Activated naive CD8-positive, alpha-beta T cell treated with anti-CD3 and anti-CD28 coated beads, Interleukin-2, amount 50 U/mL, for 24 hours (primary cell): ENCODE results near the gene ANKH.
"Not testable (repeated sequence)": the region's sequence is repeated elsewhere in the genome, so short reads cannot be mapped to it uniquely, and the experiment has no call there.

Experiments
- ATAC-seq: fragments of 150-1000 bp; cut with Tn5 transposase; one replicate; pipeline ENCODE4 v1.10.0; 2021
- DNase-seq: peaks from one replicate; pipeline ENCODE4 v3.0.0; 2021
- H3K27ac Mint-ChIP-seq: one replicate; pipeline ENCODE4 v1.8.0; 2021; ENCODE audit warnings: mild to moderate bottlenecking, mixed read lengths
- H3K27me3 Mint-ChIP-seq: one replicate; pipeline ENCODE4 v1.8.0; 2021; ENCODE audit warnings: mixed read lengths
- H3K36me3 Mint-ChIP-seq: one replicate; pipeline ENCODE4 v1.8.0; 2021; ENCODE audit warnings: low read depth, mixed read lengths
- H3K4me1 Mint-ChIP-seq: one replicate; pipeline ENCODE4 v1.8.0; 2021; ENCODE audit warnings: mixed read lengths
- H3K4me3 Mint-ChIP-seq: one replicate; pipeline ENCODE4 v1.8.0; 2021; ENCODE audit warnings: mild to moderate bottlenecking, moderate library complexity, mixed read lengths
- H3K9me3 Mint-ChIP-seq: one replicate; pipeline ENCODE4 v1.8.0; 2021; ENCODE audit warnings: mixed read lengths

ANKH gene

DNA sequence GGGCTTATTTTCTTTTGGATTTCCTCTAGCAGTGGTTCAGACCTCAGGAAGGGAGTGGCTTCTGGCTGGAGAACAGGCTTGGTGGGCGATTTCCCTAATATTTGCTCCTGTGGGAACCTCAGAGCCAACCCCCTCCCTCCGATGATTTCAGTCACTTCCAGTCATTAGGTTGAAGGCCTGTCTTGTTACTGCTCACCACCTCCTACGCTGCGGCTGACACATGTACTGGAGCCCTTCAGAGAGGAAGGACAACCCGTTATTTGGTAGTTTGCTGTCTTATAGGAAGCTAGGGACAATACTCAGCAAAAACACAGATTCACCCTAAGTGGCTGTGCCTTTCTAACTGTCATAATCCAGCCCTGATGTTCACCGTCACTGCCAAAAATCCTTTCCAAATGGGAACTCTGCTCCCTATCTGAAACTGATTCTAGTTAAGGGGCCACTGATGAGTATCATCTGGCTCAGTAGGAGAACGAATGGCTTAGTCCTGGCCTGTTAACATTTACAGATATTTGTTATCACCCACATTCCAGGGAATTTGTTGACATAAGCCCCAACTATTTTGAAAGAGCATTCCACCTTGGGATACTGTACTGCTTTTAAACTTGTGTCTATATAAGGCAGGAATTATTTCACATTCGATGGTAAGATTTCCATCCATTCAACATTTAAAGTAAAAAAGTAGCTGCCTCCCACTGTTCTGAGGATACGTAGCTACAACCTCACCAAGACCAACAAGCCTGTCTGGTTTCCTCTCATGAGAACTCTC lies 29.3 kb upstream of the ANKH start:
- Mint-ChIP-seq H3K36me3 (no peaks in the 10 kb centered on the region), H3K4me3 (no peak overlapping the region), H3K27ac (no peak overlapping the region), H3K4me1 (no peaks in the 10 kb centered on the region), H3K27me3 (no peaks in the 10 kb centered on the region), H3K9me3 (no peaks in the 10 kb centered on the region)
- DNase-seq (no peak), ATAC-seq (no peak)

DNA sequence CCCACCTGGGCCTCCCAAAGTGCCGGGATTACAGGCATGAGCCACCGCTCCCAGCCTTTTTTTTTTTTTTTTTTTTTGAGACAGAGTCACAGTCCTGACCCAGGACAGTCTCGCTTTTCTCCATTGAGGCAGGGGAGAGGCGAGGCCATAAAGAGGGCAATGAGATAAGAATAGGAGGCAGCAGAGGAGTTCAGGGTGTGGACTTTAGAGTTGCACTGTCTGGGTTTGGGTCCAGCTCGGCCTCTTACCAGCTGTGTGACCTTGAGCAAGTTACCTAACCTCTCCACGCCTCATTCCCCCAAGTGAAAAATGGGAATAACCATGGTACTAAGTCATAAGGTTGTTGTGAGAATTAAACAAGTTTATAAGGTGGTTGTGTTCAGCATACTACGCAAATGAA lies 24.6 kb upstream of the ANKH start:
- no peak overlapping the region for H3K4me3 Mint-ChIP-seq
- H3K27ac Mint-ChIP-seq: no peak overlapping the region
- no peaks in the 10 kb centered on the region for H3K36me3 Mint-ChIP-seq

DNA sequence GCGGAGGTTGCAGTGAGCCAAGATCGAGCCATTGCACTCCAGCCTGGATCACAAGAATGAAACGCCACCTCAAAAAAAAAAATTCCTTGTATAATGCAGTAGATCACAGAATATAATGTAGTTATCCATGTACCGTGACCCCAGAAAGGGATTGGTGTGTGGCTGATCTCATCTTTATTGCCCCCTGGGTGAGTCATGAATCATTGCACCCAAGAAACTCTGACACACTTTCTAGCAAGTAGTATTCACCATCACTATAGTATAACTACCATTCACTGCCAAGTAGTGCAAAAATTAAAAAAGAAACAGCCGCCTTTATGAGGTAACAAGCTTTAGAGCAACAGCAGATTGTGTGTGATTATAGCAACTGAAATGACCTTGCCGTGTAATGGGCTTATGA lies 23.7 kb upstream of the ANKH start:
- H3K36me3 Mint-ChIP-seq: no peaks in the 10 kb centered on the region
- no peaks in the 10 kb centered on the region for H3K9me3 Mint-ChIP-seq
- DNase-seq: no peak

More for the DNA sequence above, 24.6 kb upstream of the ANKH start:
- DNase-seq: no peak
- ATAC-seq: no peak
- no peaks in the 10 kb centered on the region for H3K9me3 Mint-ChIP-seq
- no peaks in the 10 kb centered on the region for H3K27me3 Mint-ChIP-seq
- H3K4me1 Mint-ChIP-seq: no peaks in the 10 kb centered on the region

DNA sequence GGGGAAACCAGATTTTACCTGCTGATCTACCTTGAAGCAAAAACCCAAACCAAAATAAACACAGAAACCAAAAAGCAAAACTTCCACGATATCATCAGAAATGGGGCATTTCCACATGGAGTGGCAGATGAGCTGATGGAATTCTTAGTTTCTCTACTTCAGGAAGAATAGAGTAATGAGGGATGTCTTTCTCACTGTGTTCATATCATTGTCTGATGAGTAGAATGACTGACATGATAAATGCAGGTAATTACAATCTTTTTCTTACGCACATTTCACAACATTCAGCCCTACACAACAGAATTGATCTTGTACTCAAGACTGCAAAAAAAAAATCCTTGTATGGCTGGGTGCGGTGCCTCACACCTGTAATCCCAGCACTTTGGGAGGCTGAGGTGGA lies 23.2 kb upstream of the ANKH start:
- no peak overlapping the region for H3K27ac Mint-ChIP-seq
- no peaks in the 10 kb centered on the region for H3K27me3 Mint-ChIP-seq
- H3K4me3 Mint-ChIP-seq: no peak overlapping the region
- no peaks in the 10 kb centered on the region for H3K36me3 Mint-ChIP-seq
- H3K4me1 Mint-ChIP-seq: no peaks in the 10 kb centered on the region
- ATAC-seq (no peak), DNase-seq (no peak)
- no peaks in the 10 kb centered on the region for H3K9me3 Mint-ChIP-seq

More for the DNA sequence above, 23.7 kb upstream of the ANKH start:
- Mint-ChIP-seq H3K4me1 (no peaks in the 10 kb centered on the region), H3K27me3 (no peaks in the 10 kb centered on the region), H3K4me3 (no peak overlapping the region), H3K27ac (no peak overlapping the region)
- ATAC-seq: no peak

DNA sequence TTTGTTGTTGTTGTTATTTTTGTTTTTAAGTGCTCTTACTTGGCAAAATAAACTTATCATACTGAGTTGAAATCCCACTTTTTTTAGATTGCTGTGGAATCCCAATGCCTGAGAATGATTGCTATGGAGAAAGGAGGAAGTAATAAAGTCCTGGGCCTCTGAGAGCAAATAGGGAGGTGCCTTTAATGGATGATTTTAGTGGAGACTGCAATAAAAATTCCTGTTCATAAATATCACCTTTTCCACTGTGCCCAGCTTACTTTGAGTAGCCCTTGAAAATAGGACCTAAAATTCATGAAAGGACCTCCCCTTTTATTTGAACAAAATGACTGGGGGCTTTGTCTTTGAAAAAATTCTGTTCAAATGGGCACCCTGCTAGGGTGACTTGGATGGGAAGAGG lies 21.8 kb upstream of the ANKH start:
- H3K4me1 Mint-ChIP-seq: no peaks in the 10 kb centered on the region
- no peak overlapping the region for H3K27ac Mint-ChIP-seq
- H3K9me3 Mint-ChIP-seq: no peaks in the 10 kb centered on the region
- no peak overlapping the region for H3K4me3 Mint-ChIP-seq
- peaks cover 2% of the 10 kb centered on the region for H3K27me3 Mint-ChIP-seq
- DNase-seq (no peak), ATAC-seq (no peak)
- H3K36me3 Mint-ChIP-seq: no peaks in the 10 kb centered on the region

DNA sequence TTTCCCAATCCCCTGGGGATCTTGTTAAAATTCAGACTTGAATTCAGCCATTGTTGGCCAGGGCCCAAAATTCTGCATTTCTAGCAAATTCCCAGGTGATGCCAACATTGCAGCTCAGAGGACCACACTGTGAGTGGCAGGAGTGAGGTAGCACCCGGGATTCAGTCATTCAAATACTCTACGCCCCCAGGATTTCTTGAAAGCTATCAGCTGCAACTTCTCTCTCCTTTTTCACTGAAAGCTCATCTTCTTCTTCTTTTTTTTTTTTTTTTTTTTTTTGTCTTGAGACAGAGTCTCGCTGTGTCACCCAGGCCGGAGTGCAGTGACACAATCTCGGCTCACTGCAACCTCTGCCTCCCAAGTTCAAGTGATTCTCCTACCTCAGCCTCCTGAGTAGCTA lies 19.3 kb upstream of the ANKH start:
- H3K9me3 Mint-ChIP-seq: no peaks in the 10 kb centered on the region
- DNase-seq (no peak), ATAC-seq (no peak)
- H3K27me3 Mint-ChIP-seq: peaks cover 2% of the 10 kb centered on the region
- no peak overlapping the region for H3K27ac Mint-ChIP-seq
- no peaks in the 10 kb centered on the region for H3K4me1 Mint-ChIP-seq
- H3K36me3 Mint-ChIP-seq: no peaks in the 10 kb centered on the region
- H3K4me3 Mint-ChIP-seq: no peak overlapping the region

DNA sequence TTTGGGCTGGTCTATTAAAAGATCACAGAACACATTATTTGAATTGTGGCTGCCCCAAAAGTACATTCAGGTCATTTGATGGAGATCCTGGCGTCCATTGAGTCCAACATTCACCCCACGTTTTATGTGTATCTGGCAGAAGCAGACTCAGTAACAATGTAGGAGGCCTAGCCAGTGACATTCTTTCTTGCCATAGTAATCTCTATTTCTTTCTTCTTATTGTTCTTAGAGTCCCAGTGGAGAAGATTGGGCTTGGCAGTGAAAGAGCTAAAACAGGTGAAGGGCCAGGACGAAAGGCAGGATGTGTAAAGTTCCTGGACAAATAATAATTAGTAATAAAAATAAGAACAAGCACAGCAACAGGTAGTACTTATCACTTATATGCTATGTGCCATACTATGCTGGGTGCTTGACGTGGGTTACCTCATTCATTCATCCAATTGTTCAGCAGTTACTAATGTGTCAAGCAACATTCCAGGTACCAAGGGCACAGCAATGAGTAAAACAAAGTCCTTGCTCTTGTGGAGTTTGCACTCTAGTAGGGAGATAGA lies 12.6 kb upstream of the ANKH start:
- no peak for DNase-seq
- no peak overlapping the region for H3K4me3 Mint-ChIP-seq

DNA sequence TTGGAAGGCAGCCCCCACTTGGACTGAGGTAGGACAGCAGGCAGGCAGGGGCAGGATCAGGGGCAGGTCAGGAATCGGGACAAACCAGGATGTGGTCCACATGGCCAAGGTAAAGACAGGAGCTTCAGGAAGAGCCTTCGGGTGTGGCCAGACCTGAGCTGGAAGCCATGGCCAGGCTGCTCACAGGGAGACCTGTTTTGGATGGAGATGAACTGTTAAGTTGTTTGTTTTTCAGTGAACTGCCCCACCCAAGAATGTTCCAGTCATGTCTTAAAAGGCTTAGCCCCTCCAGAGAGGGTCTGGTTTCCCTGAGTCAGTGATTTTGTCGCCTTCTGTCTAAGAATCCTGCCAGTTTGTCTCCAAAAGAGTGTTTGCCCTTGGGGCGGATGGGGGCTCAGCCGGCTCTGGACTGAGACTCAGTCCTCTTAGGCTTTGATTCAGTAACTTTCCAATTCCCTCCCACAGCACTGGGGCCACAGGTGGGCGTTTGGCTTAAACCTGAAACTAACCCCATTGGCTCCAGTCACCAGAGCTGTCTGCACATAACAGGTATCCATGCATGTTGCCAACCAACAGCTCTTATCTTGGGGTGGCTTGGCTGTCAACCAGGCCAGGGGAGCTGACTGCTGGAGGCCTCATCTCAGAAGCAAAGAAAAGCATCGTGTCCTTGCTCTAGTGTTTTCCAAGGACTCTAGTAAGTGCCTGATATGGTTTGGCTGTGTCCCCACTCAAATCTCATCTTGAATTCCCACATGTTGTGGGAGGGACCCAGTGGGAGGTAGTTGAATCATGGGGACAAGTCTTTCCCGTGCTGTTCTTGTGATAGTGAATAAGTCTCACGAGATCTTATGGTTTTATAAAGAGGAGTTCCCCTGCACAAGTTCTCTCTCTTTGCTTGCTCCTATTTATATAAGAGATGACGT lies 11.3 kb upstream of the ANKH start:
- ATAC-seq: no peak
- no peaks in the 10 kb centered on the region for H3K36me3 Mint-ChIP-seq

More for the DNA sequence above, 12.6 kb upstream of the ANKH start:
- Mint-ChIP-seq H3K27ac (no peak overlapping the region), H3K36me3 (no peaks in the 10 kb centered on the region), H3K27me3 (peaks cover 2% of the 10 kb centered on the region), H3K4me1 (no peaks in the 10 kb centered on the region), H3K9me3 (no peaks in the 10 kb centered on the region)
- no peak for ATAC-seq

DNA sequence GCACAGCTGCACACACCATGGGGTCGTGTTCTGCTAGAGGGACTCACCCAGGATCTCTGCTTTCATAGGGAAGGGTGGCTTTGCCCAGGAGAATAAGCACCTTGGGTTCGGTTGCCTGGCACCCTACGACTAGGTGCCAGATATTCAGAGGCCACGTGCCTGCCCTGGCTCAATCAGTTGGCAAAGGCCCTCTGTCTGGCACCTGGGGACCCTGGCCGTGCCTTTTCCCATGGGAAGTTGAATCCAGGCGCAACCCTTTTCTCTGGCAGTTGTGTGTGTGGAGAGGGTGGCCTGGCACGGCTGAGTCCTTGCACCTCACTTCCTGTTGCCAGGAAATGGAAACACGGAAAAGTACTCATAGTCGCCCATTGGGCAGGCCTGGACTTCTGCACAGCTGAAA lies 10.2 kb upstream of the ANKH start:
- Mint-ChIP-seq H3K9me3 (no peaks in the 10 kb centered on the region), H3K27ac (no peak overlapping the region), H3K27me3 (no peaks in the 10 kb centered on the region), H3K4me3 (no peak overlapping the region), H3K36me3 (no peaks in the 10 kb centered on the region), H3K4me1 (no peaks in the 10 kb centered on the region)
- no peak for ATAC-seq
- DNase-seq: no peak

More for the DNA sequence above, 11.3 kb upstream of the ANKH start:
- DNase-seq: no peak
- no peaks in the 10 kb centered on the region for H3K27me3 Mint-ChIP-seq
- no peak overlapping the region for H3K27ac Mint-ChIP-seq
- H3K9me3 Mint-ChIP-seq: no peaks in the 10 kb centered on the region
- no peak overlapping the region for H3K4me3 Mint-ChIP-seq
- no peaks in the 10 kb centered on the region for H3K4me1 Mint-ChIP-seq

DNA sequence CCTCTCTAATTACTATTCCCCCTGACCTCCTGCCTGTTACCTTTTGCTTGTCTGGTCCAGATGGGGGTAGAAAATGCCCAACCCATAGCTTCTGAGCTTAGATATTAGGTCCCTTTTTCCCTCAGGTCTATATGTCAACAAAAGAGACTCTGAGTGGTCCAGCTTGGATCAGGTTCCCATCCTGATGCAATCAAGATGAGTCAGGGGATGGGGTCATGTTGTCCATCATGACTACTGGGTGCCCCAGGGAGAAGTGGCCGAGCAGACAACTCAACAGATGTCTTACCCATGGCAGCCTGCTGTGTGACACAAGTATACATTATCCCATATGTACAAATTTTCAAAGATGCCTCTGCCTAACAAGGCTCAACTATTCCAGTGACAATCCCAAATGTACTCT lies 9.1 kb upstream of the ANKH start:
- no peaks in the 10 kb centered on the region for H3K27me3 Mint-ChIP-seq
- H3K27ac Mint-ChIP-seq: no peak overlapping the region
- no peaks in the 10 kb centered on the region for H3K36me3 Mint-ChIP-seq
- DNase-seq (no peak), ATAC-seq (no peak)
- H3K4me3 Mint-ChIP-seq: no peak overlapping the region
- no peaks in the 10 kb centered on the region for H3K9me3 Mint-ChIP-seq
- H3K4me1 Mint-ChIP-seq: no peaks in the 10 kb centered on the region

DNA sequence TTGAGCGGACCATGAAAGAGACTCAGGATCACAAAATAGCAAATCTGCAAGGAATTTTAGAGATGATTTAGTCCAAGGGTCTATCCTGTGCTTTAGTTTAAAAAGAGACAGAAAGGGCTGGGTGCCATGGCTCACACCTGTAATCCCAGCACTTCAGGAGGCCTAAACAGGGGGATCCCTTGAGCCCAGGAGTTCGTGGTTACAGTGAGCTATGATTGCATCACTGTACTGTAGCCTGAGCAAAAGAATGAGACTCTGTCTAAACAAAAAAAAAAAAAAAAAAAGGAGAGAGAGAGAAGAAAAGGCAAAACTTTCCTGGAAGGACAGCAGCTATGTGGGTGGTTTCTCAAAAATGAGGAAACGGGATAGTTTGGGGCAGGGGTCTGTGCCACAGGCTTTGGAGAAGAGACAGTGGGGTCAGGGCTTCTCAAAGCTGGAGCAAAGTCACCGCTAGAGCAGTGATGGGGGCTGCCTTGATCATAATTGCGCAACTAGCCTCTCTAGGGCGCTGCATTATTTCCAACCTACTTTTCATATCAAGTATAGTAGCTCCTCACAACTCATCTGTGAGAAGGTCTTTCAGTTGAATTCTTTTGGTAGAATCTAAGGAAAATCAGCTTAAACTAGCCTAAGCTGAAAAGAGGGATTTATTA lies 8.5 kb upstream of the ANKH start:
- no peak for ATAC-seq
- no peaks in the 10 kb centered on the region for H3K9me3 Mint-ChIP-seq
- H3K27ac Mint-ChIP-seq: no peak overlapping the region
- no peaks in the 10 kb centered on the region for H3K4me1 Mint-ChIP-seq
- no peak overlapping the region for H3K4me3 Mint-ChIP-seq
- H3K27me3 Mint-ChIP-seq: no peaks in the 10 kb centered on the region
- H3K36me3 Mint-ChIP-seq: no peaks in the 10 kb centered on the region
- DNase-seq: no peak

DNA sequence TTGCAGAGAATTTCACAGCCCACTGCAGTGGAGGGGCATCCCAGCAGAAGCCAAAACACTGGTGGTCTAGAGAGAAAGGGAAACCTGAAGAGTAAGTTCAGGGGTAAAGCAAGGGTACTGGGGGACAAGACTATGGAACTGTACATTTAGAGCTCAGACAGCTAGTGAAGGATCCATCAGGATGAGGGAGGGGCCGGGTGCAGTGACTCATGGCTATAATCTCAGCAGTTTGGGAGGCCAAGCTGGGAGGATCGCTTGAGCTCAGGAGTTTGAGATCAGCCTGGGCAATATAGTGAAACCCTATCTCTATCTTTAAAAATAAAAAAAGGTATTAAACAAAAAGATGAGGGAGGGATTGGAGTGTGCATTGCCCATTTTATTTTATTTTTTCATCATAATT lies 7.8 kb upstream of the ANKH start:
- no peak overlapping the region for H3K4me3 Mint-ChIP-seq
- no peaks in the 10 kb centered on the region for H3K4me1 Mint-ChIP-seq
- H3K27me3 Mint-ChIP-seq: no peaks in the 10 kb centered on the region
- H3K9me3 Mint-ChIP-seq: no peaks in the 10 kb centered on the region
- H3K36me3 Mint-ChIP-seq: no peaks in the 10 kb centered on the region
- DNase-seq (no peak), ATAC-seq (no peak)
- no peak overlapping the region for H3K27ac Mint-ChIP-seq

DNA sequence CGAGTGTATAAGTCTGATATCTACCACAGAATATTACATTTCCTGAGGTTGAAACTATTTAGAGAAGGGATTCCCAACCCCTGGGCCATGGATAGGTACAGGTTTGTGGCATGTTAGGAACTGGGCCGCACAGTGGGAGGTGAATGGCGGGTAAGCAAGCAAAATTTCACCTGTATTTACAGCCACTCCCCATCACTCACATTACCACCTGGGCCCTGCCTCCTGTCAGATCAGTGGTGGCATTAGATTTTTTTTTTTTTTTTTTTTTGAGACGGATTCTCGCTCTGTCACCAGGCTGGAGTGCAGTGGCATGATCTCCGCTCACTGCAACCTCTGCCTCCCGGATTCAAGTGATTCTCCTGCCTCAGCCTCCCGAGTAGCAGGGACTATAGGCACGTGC lies 6.6 kb upstream of the ANKH start:
- H3K9me3 Mint-ChIP-seq, H3K36me3 Mint-ChIP-seq, H3K27me3 Mint-ChIP-seq, H3K4me1 Mint-ChIP-seq, ATAC-seq, DNase-seq, H3K4me3 Mint-ChIP-seq, H3K27ac Mint-ChIP-seq: not testable (repeated sequence)

DNA sequence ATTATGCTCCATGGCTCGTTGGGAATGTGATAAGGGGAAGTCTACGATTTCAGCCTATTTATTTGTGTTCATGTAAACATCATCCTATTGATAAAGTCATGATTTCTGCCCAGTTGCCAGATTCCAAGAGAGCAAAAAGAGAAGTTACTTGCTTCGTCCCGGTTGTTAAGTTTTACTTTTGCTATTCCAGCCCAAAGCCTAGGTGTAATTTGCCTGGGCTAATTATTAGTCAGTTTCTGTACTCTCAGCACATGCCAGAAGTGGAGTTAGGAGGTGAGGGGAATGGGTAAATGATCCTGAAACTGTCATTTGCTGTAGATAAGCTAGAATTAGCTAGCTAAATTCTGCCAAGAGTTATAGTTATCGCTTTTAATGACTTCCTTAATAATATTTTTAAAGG lies 4.5 kb upstream of the ANKH start:
- Mint-ChIP-seq H3K27me3 (no peaks in the 10 kb centered on the region), H3K27ac (no peak overlapping the region), H3K4me1 (peaks cover 7% of the 10 kb centered on the region), H3K9me3 (no peaks in the 10 kb centered on the region), H3K4me3 (no peak overlapping the region), H3K36me3 (no peaks in the 10 kb centered on the region)
- DNase-seq: no peak
- no peak for ATAC-seq
